HG03196 (cell line): Measurements from ENCODE around the gene PANK3.

ENCODE experiments used
- ATAC-seq: cut with Tn5 transposase; IDR thresholded peaks from one replicate; pipeline ENCODE4 v1.9.1; 2021; ENCODE audit not compliant: unreplicated experiment

The PANK3 gene

GRCh38 chr5:168578538-168579487 lies at the start of gene PANK3:
Gene PANK3 (minus strand): TSS chr5:168579368. CDS start chr5:168579283, 85 bp downstream.
- ATAC-seq, result peak; percentile 60

DNA sequence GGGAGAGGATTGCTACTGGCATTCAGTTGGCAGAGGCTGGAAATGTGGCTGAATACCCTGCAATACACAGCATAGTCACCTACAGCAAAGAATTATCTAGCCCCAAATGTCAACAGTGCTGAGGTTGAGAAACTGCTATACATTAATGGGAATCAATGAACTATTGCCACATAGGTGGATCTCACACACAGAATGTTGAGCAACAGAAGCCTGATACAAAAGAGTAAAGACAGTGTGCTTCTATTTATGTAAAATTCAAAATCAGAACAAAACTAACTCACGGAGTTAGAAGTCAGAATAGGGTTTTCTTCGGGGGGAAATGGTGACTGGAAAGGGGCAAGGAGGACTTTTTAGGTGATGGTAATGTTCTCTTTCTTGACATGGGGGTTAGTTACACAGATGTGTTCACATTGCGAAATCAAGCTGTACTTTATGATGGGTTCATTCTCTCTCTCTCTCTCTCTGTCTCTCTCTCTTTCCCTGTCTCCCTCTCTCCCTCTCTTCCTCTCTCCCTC lies 45.7 kb upstream of the PANK3 start:
- no peak for ATAC-seq

- ATAC-seq, result no peak
Observed at GRCh38 chr5:168620807-168621206, 41.6 kb upstream of the PANK3 start.

GRCh38 chr5:168614661-168615060 lies 35.5 kb upstream of the PANK3 start:
- no peak for ATAC-seq

DNA sequence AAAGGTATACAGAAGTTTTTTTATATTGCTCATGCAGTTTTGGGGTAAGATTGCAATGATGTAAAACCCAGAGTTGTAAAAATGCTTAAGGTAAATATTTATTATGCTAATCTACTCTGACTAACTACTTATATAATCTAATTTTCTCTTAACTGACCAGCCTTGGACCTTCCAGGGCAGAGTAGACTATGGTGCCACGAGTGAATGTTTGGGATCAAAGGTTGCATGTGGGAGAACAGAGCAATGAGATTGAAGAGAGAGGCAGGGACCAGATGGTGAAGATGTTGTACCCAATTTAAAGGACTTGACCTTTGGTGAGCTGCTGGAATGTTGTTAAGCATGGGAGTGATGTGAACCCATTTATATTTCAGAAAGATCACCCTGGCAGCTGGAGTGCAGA lies 34.8 kb upstream of the PANK3 start:
- ATAC-seq, result no peak

GRCh38 chr5:168613396-168613795 lies 34.2 kb upstream of the PANK3 start:
- no peak for ATAC-seq

DNA sequence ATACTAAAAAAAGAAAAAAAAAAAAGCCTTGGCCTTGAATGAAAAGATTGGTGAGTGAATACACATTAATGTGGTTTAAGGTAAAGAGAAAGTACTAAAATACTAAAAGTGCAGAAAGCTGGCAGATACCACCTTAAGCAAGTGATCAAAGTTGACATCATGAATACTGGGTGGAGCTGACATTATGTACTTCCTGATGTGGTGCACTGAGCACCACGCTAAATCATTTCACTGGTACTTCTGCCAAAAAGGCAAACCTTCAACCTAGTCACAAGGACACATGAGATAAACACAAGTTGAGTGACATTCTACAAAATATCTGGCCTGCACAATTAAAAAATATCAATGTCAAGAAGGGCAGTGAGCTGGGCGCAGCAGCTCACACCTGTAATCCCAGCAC lies 33.8 kb upstream of the PANK3 start:
- ATAC-seq, result no peak

DNA sequence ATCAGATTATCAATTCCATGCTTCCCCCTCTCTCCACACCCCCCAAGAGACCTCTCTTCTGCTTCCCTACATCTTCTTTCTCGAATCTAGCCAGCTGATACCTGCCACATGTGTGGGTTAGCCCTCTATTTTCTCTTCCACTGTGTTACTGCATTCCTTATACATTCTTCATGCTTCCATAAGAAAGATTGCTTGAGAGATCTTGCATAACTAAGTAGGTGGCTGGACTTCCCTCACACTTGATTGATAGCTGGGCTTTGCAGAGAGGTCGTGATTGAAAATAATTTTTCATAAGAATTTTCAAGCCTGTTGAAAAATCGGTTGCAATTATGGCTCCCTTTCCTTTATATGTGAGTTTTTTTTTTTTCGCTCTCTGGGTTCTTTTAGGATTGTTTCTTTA lies 33.0 kb upstream of the PANK3 start:
- ATAC-seq, result no peak

DNA sequence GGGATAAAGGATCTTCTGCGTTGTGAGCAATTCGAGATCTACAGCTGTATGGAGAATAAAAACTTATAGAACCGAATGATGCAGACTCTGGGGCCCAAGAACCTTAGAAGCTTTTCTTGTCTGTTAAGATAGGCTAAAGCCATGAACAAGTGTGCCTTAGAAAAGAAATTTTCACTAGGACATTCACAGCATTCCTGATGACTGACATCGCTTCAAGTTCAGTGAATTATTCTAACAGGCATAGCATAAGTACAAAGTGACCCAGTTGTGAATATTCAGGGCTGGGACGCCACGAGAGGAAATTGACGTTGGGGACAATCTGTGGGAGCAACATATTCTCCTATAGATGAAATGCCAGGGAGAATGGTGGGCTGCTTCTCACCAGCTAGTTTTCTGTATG lies 32.0 kb upstream of the PANK3 start:
- ATAC-seq, result no peak

DNA sequence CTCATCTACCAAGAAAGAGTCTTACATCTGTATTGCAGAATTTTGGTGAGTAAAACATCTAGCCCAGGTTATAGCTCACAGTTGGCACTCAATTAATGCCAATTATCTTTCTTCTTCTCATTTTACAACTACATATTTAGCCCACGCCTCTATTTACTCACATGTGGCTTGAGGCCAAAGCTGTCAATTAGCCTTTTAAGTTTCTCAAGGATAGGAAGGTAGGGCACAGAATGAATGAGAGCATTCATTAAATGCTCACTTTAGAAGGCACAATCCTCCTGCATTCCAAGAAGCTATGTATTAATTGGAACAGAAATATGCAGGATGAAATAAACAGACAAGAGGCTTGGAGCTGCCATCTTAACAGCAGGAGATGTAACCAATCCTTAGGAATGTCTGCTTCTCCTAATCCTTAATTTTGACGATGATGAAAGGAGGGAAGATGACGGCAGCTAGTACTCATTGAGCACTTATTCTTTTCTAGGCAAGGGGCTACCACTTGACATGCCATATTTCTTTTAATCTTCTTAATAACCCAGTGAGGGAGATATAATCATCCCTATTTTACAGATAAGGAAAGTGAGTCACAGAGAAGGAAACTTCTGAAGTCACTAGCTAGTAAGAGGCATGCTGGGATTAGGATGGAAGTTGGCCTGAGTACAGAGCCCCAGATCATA lies 30.8 kb upstream of the PANK3 start:
- no peak for ATAC-seq

- ATAC-seq, result no peak
Observed at GRCh38 chr5:168608821-168609220, 29.7 kb upstream of the PANK3 start.

DNA sequence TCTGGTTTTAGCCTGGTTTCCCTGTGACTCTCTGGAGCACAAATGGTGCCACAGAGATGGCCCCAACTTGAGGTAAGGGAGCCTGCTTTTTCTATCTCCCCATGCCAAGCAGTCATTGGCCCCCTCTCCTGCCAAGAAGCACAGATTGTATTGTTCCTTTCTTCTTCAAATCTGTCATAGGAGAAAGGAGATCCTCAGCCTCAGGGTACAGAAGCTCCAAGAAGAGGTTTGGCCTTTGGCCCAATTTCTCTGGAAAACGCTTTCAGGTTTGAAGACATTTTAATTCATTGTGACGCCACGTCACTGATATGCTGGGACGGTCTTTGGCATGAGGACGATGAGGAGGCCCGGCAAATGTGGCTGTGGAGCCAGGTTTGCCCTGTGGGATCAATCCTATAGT lies 29.2 kb upstream of the PANK3 start:
- peak; percentile 19 for ATAC-seq

- peak; percentile 62 for ATAC-seq
Observed at GRCh38 chr5:168607946-168608345, 28.8 kb upstream of the PANK3 start.

DNA sequence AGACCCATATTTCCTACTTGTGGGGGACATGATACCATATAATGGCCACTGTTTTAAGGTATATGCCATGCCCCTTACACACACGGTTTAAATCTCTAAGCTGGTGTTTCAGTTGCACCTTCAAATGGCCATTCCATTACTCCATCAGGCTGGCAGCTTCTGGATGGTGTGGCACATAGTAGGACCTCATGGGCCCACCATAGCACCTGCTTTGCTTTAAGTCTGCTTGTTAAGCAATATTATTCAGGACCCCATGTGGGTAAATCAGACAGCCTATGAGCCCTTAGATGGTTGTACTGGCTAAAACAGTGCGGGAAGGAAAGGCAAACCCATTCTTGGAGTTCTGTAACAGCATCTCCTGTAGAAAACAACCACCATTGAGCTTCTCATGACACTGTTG lies 27.4 kb upstream of the PANK3 start:
- ATAC-seq, result no peak

- no peak for ATAC-seq
Observed at GRCh38 chr5:168604436-168604835, 25.3 kb upstream of the PANK3 start.

DNA sequence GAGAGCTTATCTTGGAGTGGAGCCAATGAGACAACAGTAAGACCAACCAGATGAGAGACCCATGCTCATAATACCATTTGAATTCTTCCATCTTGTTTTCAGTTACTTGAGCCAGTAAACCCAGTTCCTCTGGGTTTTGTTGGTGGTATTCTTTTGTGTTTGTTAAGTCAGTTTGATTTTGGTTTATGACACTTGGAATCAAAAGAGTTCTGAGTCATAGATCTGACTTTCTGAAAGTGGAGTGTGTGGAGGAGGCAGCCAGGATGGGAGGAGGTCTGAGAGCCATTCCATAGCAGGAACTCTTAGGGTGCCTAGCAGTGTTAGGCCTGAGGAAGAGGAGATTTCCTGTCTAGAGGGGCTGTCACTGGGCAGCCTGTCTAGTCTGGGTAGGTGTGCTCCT lies 24.6 kb upstream of the PANK3 start:
- ATAC-seq, result no peak

- no peak for ATAC-seq
Observed at GRCh38 chr5:168602517-168602916, 23.3 kb upstream of the PANK3 start.

GRCh38 chr5:168601972-168602371 lies 22.8 kb upstream of the PANK3 start:
- no peak for ATAC-seq

GRCh38 chr5:168600409-168600808 lies 21.2 kb upstream of the PANK3 start:
- ATAC-seq, result no peak

GRCh38 chr5:168599826-168600225 lies 20.7 kb upstream of the PANK3 start:
- no peak for ATAC-seq

DNA sequence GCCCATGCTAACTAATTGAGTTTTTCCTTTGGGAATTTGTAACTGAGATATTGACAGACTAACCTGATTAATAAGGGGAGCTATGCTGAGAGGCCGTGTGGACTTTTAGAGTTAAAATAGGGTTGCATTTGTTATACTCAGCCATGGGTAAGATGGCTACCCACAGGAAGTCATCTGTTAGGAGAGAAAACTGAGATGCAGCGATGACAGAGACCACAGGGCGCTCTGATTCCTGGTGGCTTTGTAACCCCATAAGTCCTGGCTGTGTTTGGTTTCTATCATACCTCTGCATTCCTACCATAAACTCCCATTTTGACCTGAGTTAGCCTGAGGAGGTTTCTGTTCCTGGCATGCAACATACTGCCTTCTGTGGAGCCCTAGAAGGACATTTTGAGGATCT lies 19.5 kb upstream of the PANK3 start:
- ATAC-seq, result no peak

- no peak for ATAC-seq
Observed at GRCh38 chr5:168596927-168597326, 17.8 kb upstream of the PANK3 start.
